CD4-positive, alpha-beta T cell treated with Interleukin-21 for 1 hour (primary cell): ENCODE measurements around the gene RAB11FIP3.
"Not testable (repeated sequence)": the region's sequence is repeated elsewhere in the genome, so short reads cannot be mapped to it uniquely, and the experiment has no call there.

ENCODE experiments used
- DNase-seq: peaks from one replicate; pipeline ENCODE4 v3.0.0-alpha.2; 2020

The RAB11FIP3 gene

DNA sequence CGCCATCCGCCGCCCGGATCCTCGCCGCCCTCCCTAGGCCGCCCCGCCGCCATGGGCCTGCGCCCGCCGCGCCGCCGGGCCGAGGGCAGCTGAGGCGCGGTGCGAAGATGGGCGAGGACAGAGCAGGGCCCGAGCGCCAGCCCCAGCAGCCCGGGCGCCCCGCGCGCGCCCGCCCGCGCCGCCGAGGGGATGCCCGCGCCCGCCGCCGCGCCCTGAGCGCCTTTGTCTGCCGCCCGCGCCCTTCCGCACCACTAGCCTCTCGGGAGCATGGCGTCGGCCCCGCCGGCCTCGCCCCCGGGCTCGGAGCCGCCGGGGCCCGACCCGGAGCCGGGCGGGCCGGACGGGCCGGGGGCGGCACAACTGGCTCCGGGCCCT lies 278 bp downstream of the RAB11FIP3 start:
- DNase-seq = no peak

DNA sequence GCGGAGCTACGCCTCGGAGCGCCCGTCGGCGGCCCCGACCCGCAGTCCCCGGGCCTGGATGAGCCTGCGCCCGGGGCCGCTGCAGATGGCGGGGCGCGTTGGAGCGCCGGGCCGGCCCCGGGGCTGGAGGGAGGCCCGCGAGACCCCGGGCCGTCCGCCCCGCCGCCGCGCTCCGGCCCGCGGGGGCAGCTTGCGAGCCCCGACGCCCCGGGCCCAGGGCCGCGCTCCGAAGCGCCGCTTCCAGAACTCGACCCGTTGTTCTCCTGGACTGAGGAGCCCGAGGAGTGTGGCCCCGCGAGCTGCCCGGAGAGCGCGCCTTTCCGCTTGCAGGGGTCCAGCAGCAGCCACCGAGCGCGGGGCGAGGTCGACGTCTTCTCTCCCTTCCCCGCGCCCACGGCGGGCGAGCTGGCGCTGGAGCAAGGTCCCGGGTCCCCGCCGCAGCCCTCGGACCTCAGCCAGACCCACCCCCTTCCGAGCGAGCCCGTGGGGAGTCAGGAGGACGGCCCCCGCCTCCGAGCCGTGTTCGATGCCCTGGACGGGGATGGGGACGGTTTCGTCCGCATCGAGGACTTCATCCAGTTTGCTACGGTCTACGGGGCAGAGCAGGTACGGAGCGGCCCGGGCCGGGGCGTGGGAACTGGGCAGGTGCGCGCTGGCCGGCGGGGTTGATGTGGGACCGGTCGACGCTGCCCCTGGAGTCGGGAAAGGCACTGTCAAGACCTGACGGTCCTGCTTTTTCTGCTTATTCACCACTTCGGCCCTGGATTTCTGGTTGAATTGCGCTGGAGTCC lies 861 bp downstream of the RAB11FIP3 start:
- DNase-seq = no peak

DNA sequence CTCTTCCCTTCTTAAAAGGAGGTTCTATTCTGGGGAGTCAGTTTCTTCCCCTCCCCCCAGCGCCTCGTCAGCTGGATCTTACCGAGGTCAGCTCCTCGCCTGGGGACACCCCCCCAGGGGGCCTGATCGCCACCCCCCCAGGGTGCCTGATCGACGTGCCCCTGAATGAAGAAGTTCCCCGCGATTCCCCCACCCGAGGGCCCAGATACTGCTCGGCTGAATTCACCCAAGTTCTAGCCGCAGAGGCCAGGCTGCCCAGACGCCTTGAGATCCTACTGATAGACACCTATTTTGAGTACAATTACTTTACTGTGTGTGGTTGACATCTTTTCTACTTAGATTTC lies 1.4 kb downstream of the RAB11FIP3 start:
- DNase-seq = no peak

DNA sequence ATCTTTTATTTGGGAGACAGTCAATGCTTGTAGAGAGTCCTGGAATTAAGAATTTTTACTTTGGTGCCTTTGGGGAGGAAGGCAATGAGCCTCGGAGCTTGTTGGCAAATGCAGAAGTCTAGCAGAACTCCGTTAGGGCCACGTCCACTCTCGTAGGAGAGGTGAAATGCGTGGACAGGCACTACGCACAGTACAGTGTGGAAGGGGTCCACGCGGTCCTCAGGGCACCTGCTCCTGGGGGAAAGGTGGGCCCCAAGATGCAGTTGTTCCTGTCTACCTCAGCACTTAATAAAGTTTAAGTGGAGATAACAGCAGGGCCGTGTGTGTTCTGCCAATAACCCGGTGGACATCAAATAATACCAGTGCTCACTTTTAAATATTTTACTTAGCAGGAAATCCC lies 1.8 kb downstream of the RAB11FIP3 start:
- DNase-seq = no peak

DNA sequence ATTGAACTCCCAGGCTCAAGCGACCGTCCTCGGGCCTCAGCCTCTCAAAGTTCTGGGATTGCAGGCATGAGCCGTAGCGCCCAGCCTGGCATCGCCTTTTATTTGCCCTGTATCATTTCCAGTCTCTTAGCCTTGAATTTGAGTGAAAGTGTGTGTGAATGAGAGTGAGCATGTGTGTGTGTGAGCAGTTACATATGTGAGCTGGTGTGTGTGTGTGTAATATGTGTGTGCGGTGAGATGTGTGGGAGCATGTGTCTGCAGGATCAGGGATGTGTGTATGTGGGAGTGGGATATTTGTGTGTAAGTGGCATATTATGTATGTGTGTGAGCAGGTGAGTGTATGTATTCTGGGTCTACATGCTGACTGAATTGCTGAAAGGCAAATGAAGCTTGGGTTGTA lies 5.5 kb downstream of the RAB11FIP3 start:
- no peak for DNase-seq

DNA sequence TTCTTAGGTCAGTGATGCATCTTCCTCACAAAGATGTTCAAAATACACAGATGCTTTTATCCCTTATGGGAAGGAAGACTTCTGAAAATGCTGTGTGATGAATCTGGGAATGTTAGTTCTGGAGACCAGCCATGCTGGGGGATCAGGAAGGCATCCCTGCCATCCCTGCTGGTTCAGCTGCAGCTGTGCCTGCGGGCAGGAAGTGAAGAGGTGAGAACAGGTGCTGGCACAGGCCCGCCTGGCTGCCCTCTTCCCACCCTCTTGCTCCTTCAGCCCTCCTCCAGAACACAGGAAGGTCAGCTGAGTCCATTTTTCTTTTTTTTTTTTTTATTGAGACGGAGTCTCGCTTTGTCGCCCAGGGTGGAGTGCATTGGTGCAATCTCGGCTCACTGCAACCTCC lies 15.2 kb downstream of the RAB11FIP3 start:
- no peak for DNase-seq

DNA sequence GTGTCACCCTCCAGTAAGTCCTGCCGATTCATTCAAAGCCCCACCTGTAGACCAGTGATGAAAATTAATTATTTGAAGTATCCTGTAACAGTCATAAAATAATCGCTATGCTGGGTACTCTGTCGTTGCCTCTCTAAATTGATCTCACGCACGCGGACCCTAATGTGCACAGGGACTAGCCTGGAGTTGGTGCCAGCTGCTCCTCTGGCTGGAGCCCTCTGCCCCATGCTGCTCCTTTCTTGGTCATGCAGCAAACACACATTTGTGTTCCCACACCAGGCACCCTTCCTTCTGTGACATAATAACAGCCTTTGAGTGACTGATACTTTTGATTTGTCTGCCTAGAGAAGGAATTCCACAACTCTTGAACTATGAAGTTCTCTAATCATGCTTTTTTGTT lies 16.0 kb downstream of the RAB11FIP3 start:
- no peak for DNase-seq

DNA sequence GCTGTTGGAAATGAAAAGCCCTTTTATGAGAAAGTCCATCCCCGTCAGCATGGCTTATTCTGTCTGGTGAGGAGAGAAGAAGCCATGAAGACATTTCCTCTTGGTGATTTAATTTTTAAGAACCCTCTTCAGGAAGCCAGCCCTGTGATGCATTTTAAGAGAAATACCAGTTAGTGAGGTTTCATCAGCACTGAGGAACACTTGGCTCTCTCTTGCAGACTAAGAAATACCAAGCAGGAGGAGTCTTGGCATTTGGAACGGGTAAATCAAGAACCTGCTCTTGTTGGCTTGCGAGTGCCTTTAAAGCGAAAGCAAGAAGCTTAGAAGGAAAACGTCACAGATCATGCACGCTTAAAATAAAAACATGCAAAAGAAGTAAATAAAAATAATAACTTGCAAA lies 17.5 kb downstream of the RAB11FIP3 start:
- no peak for DNase-seq

DNA sequence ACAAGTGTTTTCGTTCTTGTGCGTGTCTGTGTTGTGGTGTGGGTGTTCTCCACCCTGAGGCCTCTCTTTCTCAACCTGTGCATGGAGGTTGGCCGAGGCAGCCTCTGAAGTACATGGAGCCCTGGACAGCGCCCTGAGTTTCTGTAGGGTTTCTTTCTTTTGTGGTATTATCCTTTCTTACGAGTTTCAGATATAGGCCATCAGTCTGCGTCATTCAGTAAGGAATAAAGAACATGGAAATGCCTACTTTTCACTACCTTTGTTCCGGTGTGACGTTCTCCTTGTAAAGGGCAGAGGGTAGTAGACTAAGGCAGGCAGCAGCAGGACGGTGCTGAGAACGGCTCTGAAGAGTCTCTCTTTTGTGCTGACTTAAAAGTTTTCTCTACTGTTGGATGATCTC lies 18.6 kb downstream of the RAB11FIP3 start:
- DNase-seq = no peak

DNA sequence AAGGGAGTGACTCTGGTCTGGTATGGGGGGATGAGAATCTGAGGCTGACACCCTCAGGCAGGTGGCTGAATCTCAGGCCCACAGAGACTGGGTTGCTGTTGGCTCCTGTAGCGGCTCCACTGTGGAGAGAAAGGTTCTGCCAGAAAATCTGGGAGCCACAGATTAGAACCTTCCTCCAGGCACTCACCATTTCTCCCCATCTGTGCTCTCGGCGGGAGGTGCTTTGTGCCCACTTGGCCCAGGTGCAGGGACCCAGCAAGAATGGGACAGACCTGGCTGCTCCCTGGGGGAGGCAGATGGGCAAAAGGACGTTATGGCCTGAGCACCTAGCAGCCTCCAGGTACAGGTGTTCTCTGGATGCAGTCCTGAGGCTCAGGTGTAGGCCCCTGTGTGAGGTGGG lies 20.1 kb downstream of the RAB11FIP3 start:
- DNase-seq = no peak

DNA sequence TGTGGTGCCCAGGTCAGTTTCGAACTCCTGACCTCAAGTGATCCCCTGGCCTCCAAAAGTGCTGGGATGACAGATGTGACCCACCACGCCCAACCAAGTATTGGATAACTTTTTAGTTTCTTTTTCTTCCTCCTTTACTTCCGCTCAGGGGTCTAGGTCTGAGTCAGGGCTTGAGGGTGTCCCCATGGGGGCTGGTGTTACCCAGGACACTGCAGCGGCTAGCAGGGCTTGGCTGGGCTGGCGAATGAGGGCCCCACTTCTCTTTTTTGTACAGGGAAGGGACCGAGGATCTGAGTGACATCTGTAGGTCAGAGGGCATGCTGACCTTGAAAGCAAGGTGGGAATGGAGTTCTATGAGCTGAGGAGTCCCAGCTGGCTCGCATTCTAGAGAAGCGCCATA lies 24.9 kb downstream of the RAB11FIP3 start:
- no peak for DNase-seq

DNA sequence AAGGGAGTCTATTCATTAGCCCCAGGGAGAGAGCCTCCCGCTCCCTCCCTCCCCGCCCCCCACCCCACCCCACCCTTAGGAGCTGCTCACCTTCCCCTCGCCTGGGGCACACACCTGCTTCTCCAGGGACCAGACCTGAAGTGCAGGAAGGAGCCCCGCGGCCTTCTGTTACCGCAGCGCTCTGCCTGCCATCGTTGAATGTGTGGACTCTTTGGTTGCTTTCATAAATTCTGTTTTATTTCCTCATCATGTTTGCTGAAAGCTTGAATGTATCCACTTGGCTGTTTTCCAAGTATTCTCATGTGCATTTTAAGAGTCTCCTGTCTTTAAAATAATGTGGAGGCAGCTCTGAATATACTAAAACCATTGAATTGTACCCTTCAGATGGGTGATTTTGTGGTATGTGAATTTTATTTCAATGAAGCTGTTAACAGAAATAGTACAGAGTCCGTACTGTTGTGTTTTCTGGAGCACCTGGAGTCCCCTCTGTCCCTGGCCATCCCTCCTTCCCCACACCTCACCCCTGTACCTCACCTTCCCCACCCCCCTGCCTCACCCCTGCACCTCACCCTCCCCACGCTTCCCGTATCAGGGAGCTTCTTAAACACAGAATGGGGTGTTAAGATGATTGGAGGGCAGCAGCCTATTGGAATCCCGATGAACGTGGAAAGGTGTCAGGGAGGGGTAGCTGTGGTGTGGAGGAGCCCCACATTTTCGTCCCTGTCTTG lies 25.5 kb downstream of the RAB11FIP3 start:
- DNase-seq = no peak

DNA sequence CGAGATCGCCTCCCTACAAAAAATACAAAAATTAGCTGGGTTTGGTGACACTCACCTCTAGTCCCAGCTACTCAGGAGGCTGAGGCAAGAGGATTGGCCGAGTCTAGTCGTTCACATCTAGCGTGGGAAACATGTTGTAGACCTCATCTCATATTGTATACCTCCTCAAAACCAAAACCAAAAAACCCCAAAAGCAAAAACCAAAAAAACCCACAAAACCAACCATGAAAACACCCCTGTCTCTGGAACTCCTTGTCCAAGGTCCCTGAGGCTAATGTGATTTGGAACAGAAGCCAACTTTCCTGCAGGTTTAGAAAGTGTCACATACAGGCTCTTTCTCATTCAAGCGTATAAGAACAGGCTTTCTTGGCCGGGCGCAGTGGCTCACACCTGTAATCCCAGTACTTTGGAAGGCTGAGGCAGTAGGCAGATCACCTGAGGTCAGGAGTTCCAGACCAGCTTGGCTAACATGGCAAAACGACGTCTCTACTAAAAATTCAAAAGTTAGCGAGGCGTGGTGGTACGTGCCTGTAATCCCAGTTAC lies 29.0 kb downstream of the RAB11FIP3 start:
- DNase-seq = no peak

DNA sequence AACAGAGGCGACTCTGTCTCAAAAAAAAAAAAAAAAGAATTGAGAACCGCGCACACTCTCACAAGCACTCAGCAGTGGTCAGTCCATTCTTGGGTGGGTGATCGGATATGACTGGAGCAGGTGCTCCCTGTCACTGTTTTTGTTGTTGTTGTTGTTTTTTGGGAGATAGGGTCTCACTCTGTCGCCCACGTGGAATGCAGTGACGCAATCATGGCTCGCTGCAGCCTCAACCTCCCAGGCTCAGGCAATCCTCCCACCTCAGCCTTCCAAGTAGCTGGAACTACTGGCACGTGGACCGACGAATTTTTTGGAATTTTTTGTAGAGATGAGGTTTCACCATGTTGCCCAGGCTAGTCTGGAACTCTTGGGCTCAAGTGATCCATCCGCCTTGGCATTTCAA lies 30.0 kb downstream of the RAB11FIP3 start:
- DNase-seq = no peak

DNA sequence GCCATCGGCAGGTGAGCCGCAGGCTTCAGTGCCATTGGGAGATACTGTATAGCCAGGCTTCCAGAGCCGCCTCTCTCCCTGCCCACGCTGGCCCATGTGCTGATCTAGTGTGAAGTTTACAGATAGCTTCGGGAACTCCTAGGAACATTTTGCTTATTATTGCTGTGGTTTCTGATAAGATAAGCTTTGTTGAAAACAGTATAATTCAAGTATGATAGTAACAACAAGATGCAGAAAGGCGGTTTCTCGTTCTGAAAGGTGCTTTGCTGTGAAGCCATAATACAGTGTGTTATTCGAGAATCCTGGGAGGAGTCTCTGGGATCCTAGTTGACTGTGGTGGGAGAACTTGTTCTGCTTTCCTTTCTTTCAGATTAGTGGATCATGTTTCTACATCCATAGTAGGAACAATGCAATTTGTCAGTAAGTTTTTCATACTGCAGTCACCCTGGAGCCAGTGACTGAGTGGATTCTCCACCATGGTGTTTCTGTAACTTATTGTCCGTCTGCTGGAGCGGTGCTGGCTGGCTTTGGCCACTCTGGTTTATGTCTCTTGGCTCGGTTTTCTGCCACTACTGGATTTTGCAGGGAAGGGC lies 31.5 kb downstream of the RAB11FIP3 start:
- no peak for DNase-seq

DNA sequence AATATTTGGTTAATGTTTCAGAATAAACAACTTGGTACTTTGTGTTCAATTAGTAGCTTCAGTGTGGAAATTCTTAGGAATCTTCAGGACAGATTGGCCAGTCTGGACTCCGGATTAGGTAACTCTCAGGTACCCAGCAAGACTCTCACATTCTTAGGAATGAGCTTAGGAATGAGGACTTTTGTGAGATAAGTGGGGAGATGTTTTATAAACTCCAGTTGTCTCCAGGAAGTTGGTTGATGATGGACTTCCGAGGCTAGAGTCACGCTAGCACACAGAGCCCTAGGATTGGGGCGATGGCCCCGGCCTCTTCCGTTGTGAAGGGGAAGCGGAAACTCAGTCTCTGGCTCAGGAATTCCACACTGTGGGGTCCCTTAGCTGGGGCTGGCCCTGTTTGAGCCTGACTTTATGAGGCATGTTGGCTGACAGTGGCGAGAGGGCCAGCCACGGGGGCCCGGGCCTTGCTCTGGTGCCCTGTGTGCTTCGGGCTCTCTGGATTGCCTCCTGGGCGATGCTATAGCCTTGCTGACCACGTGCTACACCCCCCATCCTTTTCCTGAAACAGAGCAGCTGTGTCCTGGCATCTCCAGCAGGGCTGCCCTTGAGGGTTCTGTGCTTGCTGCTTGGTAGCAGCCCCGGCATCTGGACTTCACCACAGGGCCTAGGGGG lies 32.4 kb downstream of the RAB11FIP3 start:
- no peak for DNase-seq

DNA sequence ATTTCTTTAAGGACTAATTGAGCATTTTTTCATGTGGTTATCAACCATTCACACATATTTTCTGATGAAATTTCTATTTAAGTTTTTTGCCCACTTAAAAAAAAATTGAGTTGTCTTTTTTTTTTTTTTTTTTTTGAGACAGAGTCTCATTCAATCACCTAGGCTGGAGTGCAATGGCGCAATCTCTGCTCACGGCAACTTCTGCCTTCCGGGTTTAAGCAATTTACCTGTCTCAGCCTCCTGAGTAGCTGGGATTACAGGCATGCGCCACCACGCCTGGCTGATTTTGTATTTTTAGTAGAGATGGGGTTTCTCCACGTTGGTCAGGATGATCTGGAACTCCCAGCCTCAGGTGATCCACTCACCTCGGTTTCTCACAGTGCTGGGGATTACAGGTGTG lies 34.3 kb downstream of the RAB11FIP3 start:
- no peak for DNase-seq

DNA sequence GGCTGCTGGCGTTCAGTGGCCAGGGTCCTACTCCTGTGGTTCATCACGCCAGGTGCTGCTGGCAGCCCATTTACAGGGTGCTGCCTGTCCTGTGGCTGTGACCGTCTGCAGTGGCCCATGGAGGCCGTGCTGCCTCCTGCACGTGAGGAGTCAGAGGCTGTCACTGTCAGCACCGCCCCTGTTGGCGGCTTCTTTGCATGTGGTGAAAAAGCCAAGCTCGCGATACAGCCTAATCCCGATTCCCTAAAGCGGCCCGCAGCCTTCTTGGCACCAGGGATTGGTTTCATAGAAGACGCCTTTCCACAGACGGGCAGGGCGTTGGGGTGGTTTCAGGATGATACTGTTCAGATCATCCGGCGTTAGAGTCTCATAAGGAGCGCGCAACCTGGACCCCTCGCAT lies 35.3 kb downstream of the RAB11FIP3 start:
- no peak for DNase-seq

DNA sequence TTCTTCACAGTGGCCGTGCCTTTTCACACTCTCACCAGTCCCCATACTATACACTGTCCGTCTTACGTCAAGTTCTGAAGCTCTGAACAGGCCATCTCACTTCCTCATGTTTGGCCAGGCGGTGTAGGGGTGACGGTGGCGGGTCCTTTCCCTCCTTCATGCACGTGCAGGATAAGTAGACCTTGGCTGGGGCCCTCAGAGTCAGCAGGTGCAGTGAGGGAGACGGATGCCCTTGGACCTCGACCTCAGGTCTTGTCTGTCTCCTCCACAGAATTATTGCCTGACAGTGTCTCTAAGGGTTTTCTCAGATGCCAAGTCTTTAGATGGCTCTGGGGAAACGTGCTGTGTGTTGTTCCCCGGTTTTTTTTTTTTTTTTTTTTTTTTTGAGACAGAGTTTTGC lies 37.6 kb downstream of the RAB11FIP3 start:
- DNase-seq = no peak

DNA sequence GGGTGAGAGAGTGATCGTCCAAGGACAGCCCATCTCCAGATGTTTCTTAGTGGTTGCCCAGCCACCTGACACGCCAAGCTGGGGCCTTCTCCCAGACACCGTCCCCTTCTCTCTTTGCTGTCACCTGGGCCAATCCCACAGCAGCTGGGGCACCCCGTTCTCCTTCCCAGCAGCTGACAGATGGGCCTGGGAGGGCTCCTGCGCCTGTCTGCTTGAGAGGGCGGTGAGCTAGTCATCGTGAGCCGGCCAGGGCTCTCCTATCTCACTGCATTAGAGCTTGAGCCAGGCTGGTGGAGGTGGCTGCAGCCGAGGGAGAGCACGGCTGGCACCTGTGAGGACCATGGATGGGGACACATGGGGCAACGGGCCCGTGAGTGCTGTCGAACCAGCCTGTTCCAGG lies 41.2 kb downstream of the RAB11FIP3 start:
- DNase-seq = no peak

DNA sequence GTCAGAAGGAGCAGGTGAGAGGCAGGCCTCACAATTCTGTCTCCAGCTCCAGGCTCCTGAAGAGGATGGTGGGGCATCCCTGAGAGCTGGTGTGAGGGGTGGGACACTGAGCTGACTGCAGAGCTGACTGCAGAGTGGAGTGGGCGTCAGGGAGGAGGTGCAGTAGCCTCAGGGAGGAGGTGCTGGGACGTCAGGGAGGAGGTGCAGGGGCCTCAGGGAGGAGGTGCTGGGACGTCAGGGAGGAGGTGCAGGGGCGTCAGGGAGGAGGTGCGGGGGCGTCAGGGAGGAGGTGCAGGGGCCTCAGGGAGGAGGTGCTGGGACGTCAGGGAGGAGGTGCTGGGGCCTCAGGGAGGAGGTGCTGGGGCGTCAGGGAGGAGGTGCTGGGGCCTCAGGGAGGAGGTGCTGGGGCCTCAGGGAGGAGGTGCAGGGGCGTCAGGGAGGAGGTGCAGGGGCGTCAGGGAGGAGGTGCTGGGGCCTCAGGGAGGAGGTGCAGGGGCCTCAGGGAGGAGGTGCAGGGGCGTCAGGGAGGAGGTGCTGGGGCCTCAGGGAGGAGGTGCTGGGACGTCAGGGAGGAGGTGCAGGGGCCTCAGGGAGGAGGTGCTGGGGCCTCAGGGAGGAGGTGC lies 41.9 kb downstream of the RAB11FIP3 start:
- DNase-seq = not testable (repeated sequence)

DNA sequence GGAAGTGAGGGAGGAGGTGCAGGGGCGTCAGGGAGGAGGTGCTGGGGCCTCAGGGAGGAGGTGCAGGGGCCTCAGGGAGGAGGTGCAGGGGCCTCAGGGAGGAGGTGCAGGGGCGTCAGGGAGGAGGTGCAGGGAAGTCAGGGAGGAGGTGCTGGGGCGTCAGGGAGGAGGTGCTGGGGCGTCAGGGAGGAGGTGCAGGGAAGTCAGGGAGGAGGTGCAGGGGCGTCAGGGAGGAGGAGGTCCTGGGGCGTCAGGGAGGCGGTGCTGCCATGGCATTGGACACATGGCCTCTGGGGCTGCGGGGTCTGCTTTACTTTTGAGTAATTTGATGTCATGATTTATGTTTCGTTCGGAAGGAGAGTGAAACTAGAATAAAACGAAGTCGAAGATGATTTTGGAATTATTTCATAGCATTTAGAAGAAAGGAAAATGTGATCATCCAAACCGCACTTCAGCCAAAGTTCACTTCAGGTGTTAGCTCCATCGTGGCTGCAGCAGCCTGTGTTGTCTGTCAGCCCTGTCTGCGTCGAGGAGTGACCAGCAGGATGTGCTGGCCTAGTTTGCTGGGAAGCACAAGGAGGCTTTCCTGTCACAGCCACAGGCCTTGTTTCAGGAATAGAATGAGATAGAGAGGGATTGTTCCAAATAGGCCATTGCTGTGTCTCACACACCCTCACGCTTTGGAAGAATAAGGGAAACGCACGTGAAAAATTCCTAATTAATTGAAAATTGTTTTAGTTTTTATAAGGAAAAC lies 42.8 kb downstream of the RAB11FIP3 start:
- DNase-seq = no peak
